Measurements from ENCODE around the gene ACVR2A.

GRCh38 chr2:147818741-147819140 is 26.1 kb upstream of the ACVR2A start:
- TF ChIP-seq CTCF (IDR thresholded peaks at IDR 0.05; ENCODE audit: low read depth, low read length) (no peak), EZH2phosphoT487 (IDR thresholded peaks at IDR 0.05; ENCODE audit: low read depth) (no peak)

Measured in OCI-LY3 (cell line).